ENCODE data around the gene ZNF700.
"Not testable (repeated sequence)": the region's sequence is repeated elsewhere in the genome, so short reads cannot be mapped to it uniquely, and the experiment has no call there.

ZNF700 gene

GRCh38 chr19:11924886-11925650 lies at the start of gene ZNF700:
TSS of gene ZNF700 (plus strand) at chr19:11925107. CDS start at chr19:11925211, 104 bp downstream.
- Histone ChIP-seq H3K27me3 (ENCODE audit: control insufficient read depth in 2 of 2, insufficient read depth in 2 of 2, low read length in 2 of 2) (no peaks in the 10 kb centered on the region), H3K36me3 (ENCODE audit: control insufficient read depth in 2 of 2, insufficient read depth in 2 of 2, low read length in 2 of 2) (peaks cover 0 to 8% of the 10 kb centered on the region in 2 donors), H3K9ac (ENCODE audit: low read depth in 1 of 2, low read length in 2 of 2) (peak within 1 kb of the TSS; percentile 92 to 98), H3K4me3 (ENCODE audit: low read length in 2 of 2) (peak within 1 kb of the TSS; percentile 90 to 95), H3K9me3 (ENCODE audit: control insufficient read depth in 2 of 2, low read length in 2 of 2) (peaks cover under 1 to 2% of the 10 kb centered on the region in 2 donors), H3K4me1 (ENCODE audit: control insufficient read depth in 2 of 2, insufficient read depth in 2 of 2, low read length in 2 of 2) (peaks cover 13 to 17% of the 10 kb centered on the region in 2 donors), H3K27ac (ENCODE audit: low read depth in 2 of 2, low read length in 2 of 2) (peak within 1 kb of the TSS; percentile 98)

GRCh38 chr19:11879687-11880266 lies 45.1 kb upstream of the ZNF700 start:
- not testable (repeated sequence) for H3K27ac ChIP-seq (ENCODE audit: low read depth in 2 of 2, low read length in 2 of 2); H3K4me3 ChIP-seq (ENCODE audit: low read length in 2 of 2); H3K36me3 ChIP-seq (ENCODE audit: control insufficient read depth in 2 of 2, insufficient read depth in 2 of 2, low read length in 2 of 2); H3K9me3 ChIP-seq (ENCODE audit: control insufficient read depth in 2 of 2, low read length in 2 of 2); H3K9ac ChIP-seq (ENCODE audit: low read depth in 1 of 2, low read length in 2 of 2); H3K4me1 ChIP-seq (ENCODE audit: control insufficient read depth in 2 of 2, insufficient read depth in 2 of 2, low read length in 2 of 2); H3K27me3 ChIP-seq (ENCODE audit: control insufficient read depth in 2 of 2, insufficient read depth in 2 of 2, low read length in 2 of 2)

- Histone ChIP-seq H3K27ac (ENCODE audit: low read depth in 2 of 2, low read length in 2 of 2) (no peak overlapping the region), H3K9ac (ENCODE audit: low read depth in 1 of 2, low read length in 2 of 2) (no peak overlapping the region), H3K27me3 (ENCODE audit: control insufficient read depth in 2 of 2, insufficient read depth in 2 of 2, low read length in 2 of 2) (no peaks in the 10 kb centered on the region), H3K36me3 (ENCODE audit: control insufficient read depth in 2 of 2, insufficient read depth in 2 of 2, low read length in 2 of 2) (no peaks in the 10 kb centered on the region), H3K4me1 (ENCODE audit: control insufficient read depth in 2 of 2, insufficient read depth in 2 of 2, low read length in 2 of 2) (no peaks in the 10 kb centered on the region), H3K4me3 (ENCODE audit: low read length in 2 of 2) (no peak overlapping the region), H3K9me3 (ENCODE audit: control insufficient read depth in 2 of 2, low read length in 2 of 2) (no peaks in the 10 kb centered on the region)
Observed at GRCh38 chr19:11880598-11880997, 44.3 kb upstream of the ZNF700 start.

GRCh38 chr19:11881151-11881800 lies 43.6 kb upstream of the ZNF700 start:
- H3K9ac ChIP-seq (ENCODE audit: low read depth in 1 of 2, low read length in 2 of 2) = no peak overlapping the region
- no peaks in the 10 kb centered on the region for H3K9me3 ChIP-seq (ENCODE audit: control insufficient read depth in 2 of 2, low read length in 2 of 2)
- no peak overlapping the region for H3K27ac ChIP-seq (ENCODE audit: low read depth in 2 of 2, low read length in 2 of 2)
- H3K4me1 ChIP-seq (ENCODE audit: control insufficient read depth in 2 of 2, insufficient read depth in 2 of 2, low read length in 2 of 2) = no peaks in the 10 kb centered on the region
- H3K27me3 ChIP-seq (ENCODE audit: control insufficient read depth in 2 of 2, insufficient read depth in 2 of 2, low read length in 2 of 2) = no peaks in the 10 kb centered on the region
- H3K4me3 ChIP-seq (ENCODE audit: low read length in 2 of 2) = no peak overlapping the region
- no peaks in the 10 kb centered on the region for H3K36me3 ChIP-seq (ENCODE audit: control insufficient read depth in 2 of 2, insufficient read depth in 2 of 2, low read length in 2 of 2)

GRCh38 chr19:11882606-11883005 lies 42.3 kb upstream of the ZNF700 start:
- Histone ChIP-seq H3K4me1 (ENCODE audit: control insufficient read depth in 2 of 2, insufficient read depth in 2 of 2, low read length in 2 of 2) (peaks cover 4 to 5% of the 10 kb centered on the region in 2 donors), H3K36me3 (ENCODE audit: control insufficient read depth in 2 of 2, insufficient read depth in 2 of 2, low read length in 2 of 2) (no peaks in the 10 kb centered on the region), H3K27me3 (ENCODE audit: control insufficient read depth in 2 of 2, insufficient read depth in 2 of 2, low read length in 2 of 2) (no peaks in the 10 kb centered on the region), H3K27ac (ENCODE audit: low read depth in 2 of 2, low read length in 2 of 2) (no peak overlapping the region), H3K9ac (ENCODE audit: low read depth in 1 of 2, low read length in 2 of 2) (no peak overlapping the region), H3K9me3 (ENCODE audit: control insufficient read depth in 2 of 2, low read length in 2 of 2) (no peaks in the 10 kb centered on the region), H3K4me3 (ENCODE audit: low read length in 2 of 2) (no peak overlapping the region)

- H3K27me3 ChIP-seq (ENCODE audit: control insufficient read depth in 2 of 2, insufficient read depth in 2 of 2, low read length in 2 of 2) = no peaks in the 10 kb centered on the region
- peaks cover 4 to 9% of the 10 kb centered on the region in 2 donors for H3K4me1 ChIP-seq (ENCODE audit: control insufficient read depth in 2 of 2, insufficient read depth in 2 of 2, low read length in 2 of 2)
- peak overlapping the region; percentile 78 to 89 for H3K4me3 ChIP-seq (ENCODE audit: low read length in 2 of 2)
- H3K27ac ChIP-seq (ENCODE audit: low read depth in 2 of 2, low read length in 2 of 2) = peak overlapping the region; percentile 93 to 97
- H3K9ac ChIP-seq (ENCODE audit: low read depth in 1 of 2, low read length in 2 of 2) = peak overlapping the region; percentile 85 to 92
- peaks cover 0 to 3% of the 10 kb centered on the region in 2 donors for H3K36me3 ChIP-seq (ENCODE audit: control insufficient read depth in 2 of 2, insufficient read depth in 2 of 2, low read length in 2 of 2)
- no peaks in the 10 kb centered on the region for H3K9me3 ChIP-seq (ENCODE audit: control insufficient read depth in 2 of 2, low read length in 2 of 2)
Observed at GRCh38 chr19:11887234-11887610, 37.7 kb upstream of the ZNF700 start.

- H3K4me3 ChIP-seq (ENCODE audit: low read length in 2 of 2) = peak within 1 kb of the TSS; percentile 78 to 89
Observed at GRCh38 chr19:11887611-11888531, 37.0 kb upstream of the ZNF700 start, which contains the start of gene ZNF69. TSS of gene ZNF69 (plus strand) at chr19:11887782. CDS start at chr19:11887924, 142 bp downstream.

GRCh38 chr19:11889901-11890300 lies 35.0 kb upstream of the ZNF700 start:
- H3K27ac ChIP-seq (ENCODE audit: low read depth in 2 of 2, low read length in 2 of 2) = not testable (repeated sequence)

More at GRCh38 chr19:11887611-11888531, 37.0 kb upstream of the ZNF700 start, which contains the start of gene ZNF69:
- peaks cover 0 to 3% of the 10 kb centered on the region in 2 donors for H3K9me3 ChIP-seq (ENCODE audit: control insufficient read depth in 2 of 2, low read length in 2 of 2)
- peaks cover 0 to 3% of the 10 kb centered on the region in 2 donors for H3K36me3 ChIP-seq (ENCODE audit: control insufficient read depth in 2 of 2, insufficient read depth in 2 of 2, low read length in 2 of 2)
- H3K9ac ChIP-seq (ENCODE audit: low read depth in 1 of 2, low read length in 2 of 2) = peak within 1 kb of the TSS; percentile 85 to 92
- H3K27me3 ChIP-seq (ENCODE audit: control insufficient read depth in 2 of 2, insufficient read depth in 2 of 2, low read length in 2 of 2) = no peaks in the 10 kb centered on the region
- peaks cover 4 to 9% of the 10 kb centered on the region in 2 donors for H3K4me1 ChIP-seq (ENCODE audit: control insufficient read depth in 2 of 2, insufficient read depth in 2 of 2, low read length in 2 of 2)
- peak within 1 kb of the TSS; percentile 93 to 97 for H3K27ac ChIP-seq (ENCODE audit: low read depth in 2 of 2, low read length in 2 of 2)

GRCh38 chr19:11890634-11891033 lies 34.3 kb upstream of the ZNF700 start:
- peaks cover 14 to 24% of the 10 kb centered on the region in 2 donors for H3K36me3 ChIP-seq (ENCODE audit: control insufficient read depth in 2 of 2, insufficient read depth in 2 of 2, low read length in 2 of 2)

More at GRCh38 chr19:11889901-11890300, 35.0 kb upstream of the ZNF700 start:
- H3K4me1 ChIP-seq (ENCODE audit: control insufficient read depth in 2 of 2, insufficient read depth in 2 of 2, low read length in 2 of 2); H3K4me3 ChIP-seq (ENCODE audit: low read length in 2 of 2); H3K27me3 ChIP-seq (ENCODE audit: control insufficient read depth in 2 of 2, insufficient read depth in 2 of 2, low read length in 2 of 2); H3K9ac ChIP-seq (ENCODE audit: low read depth in 1 of 2, low read length in 2 of 2): not testable (repeated sequence)
- H3K9me3 ChIP-seq (ENCODE audit: control insufficient read depth in 2 of 2, low read length in 2 of 2) = peaks cover 2 to 10% of the 10 kb centered on the region in 2 donors
- H3K36me3 ChIP-seq (ENCODE audit: control insufficient read depth in 2 of 2, insufficient read depth in 2 of 2, low read length in 2 of 2) = peaks cover 7 to 17% of the 10 kb centered on the region in 2 donors

More at GRCh38 chr19:11890634-11891033, 34.3 kb upstream of the ZNF700 start:
- H3K9ac ChIP-seq (ENCODE audit: low read depth in 1 of 2, low read length in 2 of 2) = no peak overlapping the region
- no peak overlapping the region for H3K27ac ChIP-seq (ENCODE audit: low read depth in 2 of 2, low read length in 2 of 2)
- no peaks in the 10 kb centered on the region for H3K27me3 ChIP-seq (ENCODE audit: control insufficient read depth in 2 of 2, insufficient read depth in 2 of 2, low read length in 2 of 2)
- peaks cover 4 to 9% of the 10 kb centered on the region in 2 donors for H3K4me1 ChIP-seq (ENCODE audit: control insufficient read depth in 2 of 2, insufficient read depth in 2 of 2, low read length in 2 of 2)
- H3K4me3 ChIP-seq (ENCODE audit: low read length in 2 of 2) = no peak overlapping the region
- peaks cover 2 to 10% of the 10 kb centered on the region in 2 donors for H3K9me3 ChIP-seq (ENCODE audit: control insufficient read depth in 2 of 2, low read length in 2 of 2)
